Measurements from ENCODE around the gene CXXC4. TPM values are rescaled to one million over a fixed set of nuclear protein-coding genes. Genes with fewer than 3 reads are reported as not detected.

Gene CXXC4
- total RNA-seq, 1 experiment from 2014 or later = 4.2 TPM

DNA sequence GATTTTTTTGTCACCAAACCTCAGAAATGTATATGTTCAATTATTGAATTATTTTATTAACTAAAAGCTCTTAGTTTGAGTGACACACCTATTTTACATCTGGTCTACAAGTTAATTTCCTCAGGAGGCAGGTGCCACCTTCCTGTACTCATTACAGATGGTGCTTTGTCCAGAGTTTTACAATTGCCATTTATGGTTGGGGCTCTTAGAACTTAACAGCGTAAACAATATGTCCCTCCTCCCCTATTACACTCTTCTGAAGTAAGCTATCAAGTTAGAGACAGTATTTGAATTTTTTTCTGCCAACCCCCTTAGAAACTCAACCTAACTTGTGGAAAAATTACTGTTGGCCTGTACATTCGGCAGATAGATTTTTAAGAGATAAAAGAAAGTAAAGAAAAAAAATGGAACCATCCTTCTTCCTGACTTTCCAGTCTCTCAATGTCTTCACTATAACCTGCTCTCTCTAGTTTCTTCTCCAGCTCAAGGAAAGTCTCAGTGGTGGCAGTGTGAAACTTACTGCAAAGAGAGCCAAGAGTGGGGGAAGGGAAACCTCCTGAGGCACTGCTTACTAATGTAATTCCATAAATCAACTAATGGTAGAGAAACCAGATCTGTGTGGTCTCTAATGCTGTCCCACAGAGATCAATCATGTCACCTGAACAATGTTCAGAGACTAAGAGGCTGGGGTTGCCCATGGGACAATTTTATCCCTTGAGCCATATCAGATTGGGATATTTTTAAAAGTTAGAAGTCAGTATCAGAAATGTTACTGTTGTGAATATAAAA lies 7.8 kb downstream of the CXXC4 start:
- Mint-ChIP-seq H3K27me3 (ENCODE audit: low read depth) (no peaks in the 10 kb centered on the region), H3K4me3 (no peak overlapping the region), H3K36me3 (ENCODE audit: insufficient read depth in 1 of 3, low read depth in 3 of 3) (no peaks in the 10 kb centered on the region), H3K27ac (no peak overlapping the region; a peak in 1 of 7 replicates), H3K9me3 (no peaks in the 10 kb centered on the region), H3K4me1 (peaks cover 32 to 41% of the 10 kb centered on the region in 2 experiments)
- H2AFZ ChIP-seq (ENCODE audit: low read length) = no peak overlapping the region
- no peak overlapping the region for H3K56ac ChIP-seq (ENCODE audit: insufficient read length, low read depth, low read length)
- H4K20me1 ChIP-seq (ENCODE audit: control insufficient read depth, insufficient read depth, insufficient read length) = no peaks in the 10 kb centered on the region
- H3K23me2 ChIP-seq (ENCODE audit: insufficient read length, low read depth, low read length, poor library complexity, severe bottlenecking) = peaks cover 16% of the 10 kb centered on the region
- no peak overlapping the region for H3K27ac ChIP-seq (ENCODE audit: insufficient read length, low read depth, low read length)
- no peak overlapping the region for H2BK5ac ChIP-seq (ENCODE audit: insufficient read length, low read length)
- H2AK5ac ChIP-seq (ENCODE audit: insufficient read length, low read length) = no peak overlapping the region
- no peak overlapping the region for H3T11ph ChIP-seq (ENCODE audit: low read length)
- H3K27me3 ChIP-seq (ENCODE audit: insufficient read depth, low read length) = no peaks in the 10 kb centered on the region
- no peak overlapping the region for H2BK20ac ChIP-seq (ENCODE audit: low read depth, low read length, poor library complexity, severe bottlenecking)
- TF ChIP-seq, protein P1, sequence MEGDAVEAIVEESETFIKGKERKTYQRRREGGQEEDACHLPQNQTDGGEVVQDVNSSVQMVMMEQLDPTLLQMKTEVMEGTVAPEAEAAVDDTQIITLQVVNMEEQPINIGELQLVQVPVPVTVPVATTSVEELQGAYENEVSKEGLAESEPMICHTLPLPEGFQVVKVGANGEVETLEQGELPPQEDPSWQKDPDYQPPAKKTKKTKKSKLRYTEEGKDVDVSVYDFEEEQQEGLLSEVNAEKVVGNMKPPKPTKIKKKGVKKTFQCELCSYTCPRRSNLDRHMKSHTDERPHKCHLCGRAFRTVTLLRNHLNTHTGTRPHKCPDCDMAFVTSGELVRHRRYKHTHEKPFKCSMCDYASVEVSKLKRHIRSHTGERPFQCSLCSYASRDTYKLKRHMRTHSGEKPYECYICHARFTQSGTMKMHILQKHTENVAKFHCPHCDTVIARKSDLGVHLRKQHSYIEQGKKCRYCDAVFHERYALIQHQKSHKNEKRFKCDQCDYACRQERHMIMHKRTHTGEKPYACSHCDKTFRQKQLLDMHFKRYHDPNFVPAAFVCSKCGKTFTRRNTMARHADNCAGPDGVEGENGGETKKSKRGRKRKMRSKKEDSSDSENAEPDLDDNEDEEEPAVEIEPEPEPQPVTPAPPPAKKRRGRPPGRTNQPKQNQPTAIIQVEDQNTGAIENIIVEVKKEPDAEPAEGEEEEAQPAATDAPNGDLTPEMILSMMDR (conservative IDR thresholded peaks at IDR 0.05) = no peak
- peaks cover 2% of the 10 kb centered on the region; the same call in 1 of the 2 replicates for H3K4me1 ChIP-seq (ENCODE audit: insufficient read depth, low read length)
- no peak for DNase-seq
- no peak overlapping the region for H4K5ac ChIP-seq (ENCODE audit: insufficient read length, low read depth, low read length)
- H2BK120ac ChIP-seq (ENCODE audit: low read depth, low read length, poor library complexity, severe bottlenecking) = no peak overlapping the region
- H3K4me2 ChIP-seq (ENCODE audit: insufficient read depth, insufficient read length, low read length) = no peak overlapping the region
- H3K14ac ChIP-seq (ENCODE audit: insufficient read depth, low read length) = no peak overlapping the region
- no peaks in the 10 kb centered on the region for H3K79me2 ChIP-seq (ENCODE audit: insufficient read depth, low read length)
- no peaks in the 10 kb centered on the region for H3K79me1 ChIP-seq (ENCODE audit: insufficient read depth, low read depth, low read length, poor library complexity, severe bottlenecking)
- H2BK15ac ChIP-seq (ENCODE audit: low read depth, low read length) = no peak overlapping the region
- H4K8ac ChIP-seq (replicated peaks; ENCODE audit: insufficient read length, low read depth, low read length) = no peak overlapping the region
- no peak overlapping the region for H3K23ac ChIP-seq (ENCODE audit: insufficient read length, low read depth, low read length)
- no peaks in the 10 kb centered on the region for H3K9me3 ChIP-seq (ENCODE audit: control insufficient read depth, low read depth, low read length)
- no peak overlapping the region for H3K4ac ChIP-seq (ENCODE audit: low read depth, low read length)
- H3K9ac ChIP-seq (ENCODE audit: extremely low read depth, insufficient read length, low read length) = no peak overlapping the region
- no peak overlapping the region for H4K91ac ChIP-seq (ENCODE audit: insufficient read length, low read depth, low read length)
- no CpG with 5 or more reads among the region's 2 CpGs for WGBS (ENCODE audit: extremely low coverage, insufficient read length, low lambda C conversion rate)
- H3K18ac ChIP-seq (ENCODE audit: insufficient read length, low read depth, low read length) = no peak overlapping the region
- H2BK12ac ChIP-seq (ENCODE audit: insufficient read length, low read depth, low read length) = no peak overlapping the region
